ENCODE measurements around the gene BCL2L15. TPM values are rescaled to one million over a fixed set of nuclear protein-coding genes. Genes with fewer than 3 reads are reported as not detected.

BCL2L15 gene
- total RNA-seq, 1 donor from 2014 or later = 0.27 TPM

GRCh38 chr1:113898241-113898814 is 10.9 kb upstream of the BCL2L15 start:
- no peak overlapping the region for H3K27ac Mint-ChIP-seq
- peaks cover 2% of the 10 kb centered on the region for H3K4me1 Mint-ChIP-seq

GRCh38 chr1:113895961-113896360 is 8.6 kb upstream of the BCL2L15 start:
- Mint-ChIP-seq H3K27ac (no peak overlapping the region), H3K4me3 (no peak overlapping the region), H3K9me3 (no peaks in the 10 kb centered on the region), H3K27me3 (ENCODE audit: low read depth) (no peaks in the 10 kb centered on the region), H3K4me1 (no peaks in the 10 kb centered on the region), H3K36me3 (peaks cover 22% of the 10 kb centered on the region)
- DNase-seq (ENCODE audit: low spot score in 2 of 2, unreplicated experiment in 2 of 2) = no peak
- TF ChIP-seq CTCF (IDR thresholded peaks at IDR 0.05; ENCODE audit: unreplicated experiment) = no peak

More at GRCh38 chr1:113898241-113898814, 10.9 kb upstream of the BCL2L15 start:
- Mint-ChIP-seq H3K27me3 (ENCODE audit: low read depth) (no peaks in the 10 kb centered on the region), H3K9me3 (no peaks in the 10 kb centered on the region), H3K4me3 (no peak overlapping the region), H3K36me3 (peaks cover 24% of the 10 kb centered on the region)
- no peak for TF ChIP-seq CTCF (IDR thresholded peaks at IDR 0.05; ENCODE audit: unreplicated experiment)
- DNase-seq (ENCODE audit: low spot score in 2 of 2, unreplicated experiment in 2 of 2) = no peak

GRCh38 chr1:113895098-113895497 is 7.7 kb upstream of the BCL2L15 start:
- H3K4me1 Mint-ChIP-seq = no peaks in the 10 kb centered on the region
- TF ChIP-seq CTCF (IDR thresholded peaks at IDR 0.05; ENCODE audit: unreplicated experiment) = no peak
- H3K4me3 Mint-ChIP-seq = no peak overlapping the region
- H3K27ac Mint-ChIP-seq = no peak overlapping the region
- H3K27me3 Mint-ChIP-seq (ENCODE audit: low read depth) = no peaks in the 10 kb centered on the region
- no peak for DNase-seq (ENCODE audit: low spot score in 2 of 2, unreplicated experiment in 2 of 2)
- H3K9me3 Mint-ChIP-seq = no peaks in the 10 kb centered on the region
- peaks cover 22% of the 10 kb centered on the region for H3K36me3 Mint-ChIP-seq

GRCh38 chr1:113893267-113893666 is 5.9 kb upstream of the BCL2L15 start:
- DNase-seq (ENCODE audit: low spot score in 2 of 2, unreplicated experiment in 2 of 2) = no peak
- Mint-ChIP-seq H3K4me3 (no peak overlapping the region), H3K9me3 (no peaks in the 10 kb centered on the region), H3K4me1 (no peaks in the 10 kb centered on the region), H3K36me3 (peaks cover 16% of the 10 kb centered on the region), H3K27ac (no peak overlapping the region), H3K27me3 (ENCODE audit: low read depth) (no peaks in the 10 kb centered on the region)
- no peak for TF ChIP-seq CTCF (IDR thresholded peaks at IDR 0.05; ENCODE audit: unreplicated experiment)

- Mint-ChIP-seq H3K4me3 (no peak overlapping the region), H3K4me1 (no peaks in the 10 kb centered on the region), H3K9me3 (no peaks in the 10 kb centered on the region), H3K36me3 (peaks cover 7% of the 10 kb centered on the region), H3K27me3 (ENCODE audit: low read depth) (no peaks in the 10 kb centered on the region), H3K27ac (no peak overlapping the region)
- TF ChIP-seq CTCF (IDR thresholded peaks at IDR 0.05; ENCODE audit: unreplicated experiment) = no peak
- no peak for DNase-seq (ENCODE audit: low spot score in 2 of 2, unreplicated experiment in 2 of 2)
These were observed 4.3 kb upstream of the BCL2L15 start for GRCh38 chr1:113891631-113892220.
